GF-D8 (cell line): ENCODE measurements around the gene ZNF766.
A peak's percentile ranks its signal among the peaks of the same experiment; 100 is the strongest.
"Not testable (repeated sequence)": the region's sequence is repeated elsewhere in the genome, so short reads cannot be mapped to it uniquely, and the experiment has no call there.

Experiments
- DNase-seq: peaks from one replicate; lab custom pipeline; 2025; lab: John Stamatoyannopoulos, UW

Gene ZNF766

GRCh38 chr19:52275988-52276387, 6.6 kb downstream of the ZNF766 start:
- DNase-seq: no peak

- no peak for DNase-seq
Observed at GRCh38 chr19:52277471-52277870, 8.1 kb downstream of the ZNF766 start.

GRCh38 chr19:52286256-52286655, 16.9 kb downstream of the ZNF766 start:
- no peak for DNase-seq

GRCh38 chr19:52291781-52292180, 22.4 kb downstream of the ZNF766 start:
- DNase-seq: no peak

GRCh38 chr19:52292946-52293345, 23.6 kb downstream of the ZNF766 start:
- not testable (repeated sequence) for DNase-seq

- DNase-seq: peak; percentile 1
Observed at GRCh38 chr19:52296400-52296772, 27.0 kb downstream of the ZNF766 start.

- peak; percentile 25 for DNase-seq
Observed at GRCh38 chr19:52296773-52297600, 27.6 kb downstream of the ZNF766 start, which contains the start of gene ZNF480. TSS of gene ZNF480 (plus strand) at chr19:52297169. CDS start at chr19:52300413, 3,244 bp downstream.

- no peak for DNase-seq
Observed at GRCh38 chr19:52297601-52298364, 28.4 kb downstream of the ZNF766 start.

- DNase-seq: no peak
Observed at GRCh38 chr19:52307275-52307674, 37.9 kb downstream of the ZNF766 start.

GRCh38 chr19:52322429-52322828, 53.0 kb downstream of the ZNF766 start:
- no peak for DNase-seq

GRCh38 chr19:52331757-52332156, 62.4 kb downstream of the ZNF766 start:
- no peak for DNase-seq

GRCh38 chr19:52335768-52336116, 66.4 kb downstream of the ZNF766 start:
- no peak for DNase-seq

- peak; percentile 65 for DNase-seq
Observed at GRCh38 chr19:52336117-52336790, 66.9 kb downstream of the ZNF766 start, which contains the start of gene ZNF610. TSS of gene ZNF610 (plus strand) at chr19:52336243. CDS start at chr19:52349173, 12,930 bp downstream.

- DNase-seq: no peak
Observed at GRCh38 chr19:52336791-52337381, 67.5 kb downstream of the ZNF766 start.

- DNase-seq: not testable (repeated sequence)
Observed at GRCh38 chr19:52339022-52339421, 69.6 kb downstream of the ZNF766 start.

- no peak for DNase-seq
Observed at GRCh38 chr19:52343548-52343947, 74.2 kb downstream of the ZNF766 start.

- no peak for DNase-seq
Observed at GRCh38 chr19:52345162-52345561, 75.8 kb downstream of the ZNF766 start.
